K562 (cell line): ENCODE data around the gene TXNL1. TPM values are rescaled to one million over a fixed set of nuclear protein-coding genes. Genes with fewer than 3 reads are reported as not detected.

Source experiments
- ATAC-seq: fragments of 200-7000 bp; cut with Tn5 transposase; 3 replicates; pipeline ENCODE4 v1.9.1; 2020; ENCODE audit warnings: moderate library complexity
- BruUV-seq: library from RNA; stranded (reverse); fragments of 400-500 nt; replicated peaks from 2 replicates; lab custom pipeline; 2021; lab: Mats Ljungman, UMichigan
- CTCF ChIA-PET: fragments of 300-600 bp; formaldehyde crosslinking; extraction: SDS; loops from one replicate; lab custom pipeline; 2021; ENCODE audit warnings: low intra/inter-chr PET ratio; lab: Yijun Ruan, JAX
- POLR2A ChIA-PET: fragments of 300-600, 350-650 bp; sonication (Branson Sonifier 250); formaldehyde crosslinking; extraction: SDS; loops from one replicate; lab custom pipeline; 2021; ENCODE audit warnings: antibody characterized with exemption, inconsistent platforms; lab: Yijun Ruan, JAX
- DNase-seq, 4 experiments: peaks; one replicate each; pipeline versions ENCODE4 v3.0.0 to v3.0.0-alpha.2; 2011 to 2018; ENCODE audit warnings: low spot score in 3 of 4, mixed read lengths in 3 of 4; ENCODE audit errors: extremely low read depth in 1 of 4
- FAIRE-seq: peaks from 2 replicates; lab custom pipeline; 2011; peaks lifted over from hg19 to GRCh38; lab: Jason Lieb, UNC
- H2AFZ ChIP-seq: 2 replicates; pipeline ENCODE4 v1.6.0; 2011; ENCODE audit warnings: low read depth, low read length, control low read depth, inconsistent platforms
- H3K27ac ChIP-seq: fragments of 200-600 bp; 3 replicates; pipeline ENCODE4 v1.8.0; 2011; ENCODE audit warnings: low read depth, mild to moderate bottlenecking, control low read depth, inconsistent platforms, low read length, moderate library complexity, mixed read lengths; ENCODE audit errors: extremely low read depth
- H3K27me3 ChIP-seq, 2 experiments: fragments of 300-600 bp in 1 of 2; 2 replicates in 1 of 2; 3 replicates in 1 of 2; pipeline versions ENCODE4 v1.6.0 to v1.8.0; 2011; ENCODE audit warnings: inconsistent platforms in 2 of 2, low read length in 2 of 2, mild to moderate bottlenecking in 1 of 2, mixed read lengths in 1 of 2, moderate library complexity in 1 of 2; ENCODE audit not compliant: control insufficient read depth in 2 of 2, insufficient read depth in 2 of 2
- H3K36me3 ChIP-seq: fragments of 300-600 bp; 3 replicates; pipeline ENCODE4 v1.8.0; 2011; ENCODE audit warnings: mild to moderate bottlenecking, low read length, inconsistent platforms; ENCODE audit not compliant: control insufficient read depth, insufficient read depth
- H3K4me1 ChIP-seq, 2 experiments: fragments of 200-600 bp in 1 of 2; replicated peaks in 1 of 2; 2 replicates in 1 of 2; 3 replicates in 1 of 2; pipeline versions ENCODE4 v1.5.1 to v1.8.0; 2011; ENCODE audit warnings: inconsistent platforms in 2 of 2, low read length in 2 of 2, mild to moderate bottlenecking in 1 of 2, mixed read lengths in 1 of 2, moderate library complexity in 1 of 2; ENCODE audit not compliant: control insufficient read depth in 2 of 2, insufficient read depth in 2 of 2
- H3K4me2 ChIP-seq: 2 replicates; pipeline ENCODE4 v1.6.1; 2011; ENCODE audit warnings: low read length, control low read depth, inconsistent platforms, mixed read lengths; ENCODE audit not compliant: insufficient read depth
- H3K4me3 ChIP-seq: fragments of 200-600 bp; sonication (generic), shearing (Covaris generic); 2 replicates; pipeline ENCODE4 v1.5.1; 2016; ENCODE audit warnings: control low read depth, inconsistent platforms
- H3K79me2 ChIP-seq: fragments of 200-600 bp; 3 replicates; pipeline ENCODE4 v1.8.0; 2011; ENCODE audit warnings: low read length, inconsistent platforms; ENCODE audit not compliant: control insufficient read depth, insufficient read depth
- H3K9ac ChIP-seq, 2 experiments: 2 replicates each; pipeline versions ENCODE4 v1.6.0 to v1.6.1; 2011; ENCODE audit warnings: low read depth in 2 of 2, low read length in 2 of 2, control low read depth in 1 of 2, inconsistent platforms in 1 of 2, mild to moderate bottlenecking in 1 of 2, mixed read lengths in 1 of 2; ENCODE audit not compliant: insufficient read depth in 1 of 2
- H3K9me1 ChIP-seq: one replicate; pipeline ENCODE4 v1.6.0; 2011; ENCODE audit warnings: inconsistent platforms, mild to moderate bottlenecking, low read length, moderate library complexity; ENCODE audit not compliant: control insufficient read depth, insufficient read depth
- H3K9me3 ChIP-seq: replicated peaks from 2 replicates; pipeline ENCODE4 v1.5.1; 2011; ENCODE audit warnings: low read depth, low read length, inconsistent platforms; ENCODE audit not compliant: control insufficient read depth, insufficient read depth
- H4K20me1 ChIP-seq: replicated peaks from 2 replicates; pipeline ENCODE4 v1.6.1; 2011; ENCODE audit warnings: low read length, inconsistent platforms, mixed read lengths; ENCODE audit not compliant: control insufficient read depth, insufficient read depth
- CEBPB ChIP-seq: fragments of 450-650 bp; IDR thresholded peaks from 2 replicates; pipeline ENCODE4 v1.6.1; 2016; ENCODE audit warnings: missing genetic modification characterization, missing compliant biosample characterization
- CLOCK ChIP-seq: fragments of 250-450 bp; sonication (Bioruptor Pico); IDR thresholded peaks from 2 replicates; pipeline ENCODE4 v1.4.0; 2020; ENCODE audit warnings: mild to moderate bottlenecking, moderate library complexity, borderline replicate concordance
- CXXC5 ChIP-seq: fragments of 250-450 bp; sonication (Bioruptor Pico); IDR thresholded peaks from 2 replicates; pipeline ENCODE4 v1.8.0; 2022; ENCODE audit warnings: inconsistent platforms, mild to moderate bottlenecking, moderate library complexity
- DDX20 ChIP-seq: fragments of 450-650 bp; IDR thresholded peaks from 2 replicates; pipeline ENCODE4 v1.6.1; 2016; ENCODE audit warnings: missing genetic modification characterization, low read depth, mild to moderate bottlenecking, missing compliant biosample characterization, moderate library complexity
- EHMT2 ChIP-seq: fragments of 450-650 bp; IDR thresholded peaks from 2 replicates; pipeline ENCODE4 v1.6.1; 2018; ENCODE audit warnings: antibody characterized with exemption
- ZBTB12 ChIP-seq: fragments of 250-450 bp; sonication (Bioruptor Pico); IDR thresholded peaks from 2 replicates; pipeline ENCODE4 v1.4.0; 2020
- ZNF740 ChIP-seq, 3 experiments: fragments of 200-800 bp in 1 of 3; sonication (Bioruptor generic) in 1 of 3; sonication (generic) in 1 of 3; formaldehyde crosslinking in 1 of 3; IDR thresholded peaks; 2 replicates each; pipeline versions ENCODE4 v1.6.1 to v1.8.0; 2016 to 2022; ENCODE audit warnings: mild to moderate bottlenecking in 2 of 3, missing compliant biosample characterization in 2 of 3, missing genetic modification characterization in 2 of 3, missing genetic modification reagents in 1 of 3
- WGBS: fragments of 100-300 bp; shearing (Covaris generic); methylation state at CpG from one replicate; pipeline ENCODE4 v1.1.6; 2016; ENCODE audit warnings: low coverage, mixed read lengths; ENCODE audit not compliant: insufficient coverage; ENCODE audit errors: missing lambda C conversion rate; 5-methylcytosine and 5-hydroxymethylcytosine counted together
- in situ Hi-C: fragments of 300-500 bp; cut with MboI; formaldehyde crosslinking; loops from 4 replicates; pipeline ENCODE4 v1.15.0; 2018; ENCODE audit warnings: inconsistent platforms, mixed read lengths
- intact Hi-C: fragments of 100-400 bp; cut with micrococcal nuclease; formaldehyde crosslinking; loops from 2 replicates; pipeline ENCODE4 v1.14.2; 2022
- polyA plus RNA-seq, 8 experiments: library from polyadenylated mRNA; depleted of rRNA in 4 of 8; stranded (reverse) in 5 of 8; unstranded in 3 of 8; fragments of >200 nt; fragmentation: Nextera tagmentation in 2 of 8; fragmentation: Illumina TruSeq in 1 of 8; extraction: Ambion mirVana in 2 of 8; extraction: Trizol in 1 of 8; gene quantifications; 2 replicates each; pipeline versions ENCODE4 v1.2.1 to v1.2.3, GENCODE V29; 2011 to 2014; ENCODE audit warnings: inconsistent platforms in 1 of 8, missing spikeins in 1 of 8
- total RNA-seq, 7 experiments: library from RNA; depleted of rRNA in 6 of 7; stranded (reverse); fragments of >200 nt in 6 of 7; fragmentation: Illumina TruSeq in 2 of 7; extraction: Trizol in 2 of 7; gene quantifications; 2 replicates each; pipeline versions ENCODE4 v1.2.1 to v1.2.3, GENCODE V29; 2011 to 2021; ENCODE audit warnings: low replicate concordance in 1 of 7

Gene TXNL1
- total and polyA plus RNA-seq, 9 of the 15 experiments (the other 6 are each of a cell fraction or from before 2014, with no cell fraction given), result 45.4 to 103 (median 65.7) TPM

- Histone ChIP-seq H3K4me1 (peaks cover 0 to 3% of the 10 kb centered on the region in 2 experiments; a peak in 2 of 5 replicates), H3K36me3 (no peaks in the 10 kb centered on the region), H3K27ac (no peak overlapping the region), H3K9ac (no peak overlapping the region), H2AFZ (no peak overlapping the region), H3K79me2 (no peaks in the 10 kb centered on the region), H3K4me3 (no peak overlapping the region), H4K20me1 (no peaks in the 10 kb centered on the region), H3K9me3 (no peaks in the 10 kb centered on the region), H3K4me2 (no peak overlapping the region), H3K27me3 (peaks cover 0 to 3% of the 10 kb centered on the region in 2 experiments; a peak in 1 of 5 replicates), H3K9me1 (no peaks in the 10 kb centered on the region)
- intact Hi-C loops, result no loop called here
- BruUV-seq, result no TSS peak
- WGBS, result 42% methylated on average over 6 of the region's 6 CpGs
- ChIA-PET POLR2A (interaction anchor here (0.6 kb wide), 1 partner anchor 262 kb away, joined by 3 read pairs; no protein-coding TSS in a partner anchor), CTCF (no interaction called here)
- TF ChIP-seq ZBTB12 (CRISPR knock-in tag), result no peak
- no peak for TF ChIP-seq CLOCK
- TF ChIP-seq DDX20 (tag), result no peak
- TF ChIP-seq ZNF740 (CRISPR knock-in tag; IDR thresholded peaks at IDR 0.05), result no peak
- TF ChIP-seq ZNF740 (tag; IDR thresholded peaks at IDR 0.05), result no peak
- no peak for TF ChIP-seq EHMT2
- TF ChIP-seq CXXC5 (CRISPR knock-in tag), result no peak
- no peak for TF ChIP-seq CEBPB (tag)
- ATAC-seq (no peak), FAIRE-seq (no peak), DNase-seq (no peak)
- in situ Hi-C loops, result loop anchor here (25.0 kb wide), 1 partner anchor 1328 kb away; no protein-coding TSS in a partner anchor
These were observed 73.3 kb downstream of the TXNL1 start for GRCh38 chr18:56565046-56565445.
